B cell (primary cell): Measurements from ENCODE around the gene SOHLH2. TPM values are rescaled to one million over a fixed set of nuclear protein-coding genes. Genes with fewer than 3 reads are reported as not detected.

ENCODE experiments used
- ATAC-seq: fragments of 200-7000 bp; cut with Tn5 transposase; one replicate; pipeline ENCODE4 v1.10.0; 2021; ENCODE audit warnings: low read depth, mild to moderate bottlenecking, moderate number of reproducible peaks, moderate library complexity
- CTCF ChIA-PET: fragments of 350-600 bp; sonication (Branson Sonifier 250); formaldehyde crosslinking; loops from one replicate; lab custom pipeline; 2021; ENCODE audit warnings: antibody characterized with exemption, inconsistent platforms; lab: Charles Lee
- POLR2A ChIA-PET: fragments of 350-600 bp; sonication (Branson Sonifier 250); formaldehyde crosslinking; loops from one replicate; lab custom pipeline; 2021; ENCODE audit warnings: antibody characterized with exemption; lab: Charles Lee
- DNase-seq: peaks from one replicate; pipeline ENCODE4 v3.0.0; 2013
- H2AFZ ChIP-seq: 2 replicates; pipeline ENCODE4 v1.6.1; 2012; ENCODE audit warnings: mild to moderate bottlenecking, low read depth, low read length; ENCODE audit not compliant: insufficient read depth, poor library complexity, severe bottlenecking
- H3K27ac ChIP-seq, 2 donors: 1 replicate in 1 of 2; 2 replicates in 1 of 2; pipeline ENCODE4 v1.5.1; 2012 to 2013; ENCODE audit warnings: low read length in 2 of 2, mild to moderate bottlenecking in 2 of 2, moderate library complexity in 1 of 2
- H3K27me3 ChIP-seq, 4 experiments: fragments of 200-600 bp in 1 of 4; sonication (generic) in 1 of 4; replicated peaks in 1 of 4; 1 replicate in 2 of 4; 2 replicates in 2 of 4; pipeline versions ENCODE4 v1.6.1 to v1.7.0; 2013 to 2016; ENCODE audit warnings: low read length in 3 of 4, mild to moderate bottlenecking in 2 of 4, mixed read lengths in 1 of 4, moderate library complexity in 1 of 4; ENCODE audit not compliant: insufficient read depth in 4 of 4, control insufficient read depth in 3 of 4; ENCODE audit errors: control extremely low read depth in 1 of 4
- H3K36me3 ChIP-seq, 2 experiments: replicated peaks in 1 of 2; 1 replicate in 1 of 2; 2 replicates in 1 of 2; pipeline versions ENCODE4 v1.6.1 to v1.7.1; 2013; ENCODE audit warnings: low read length in 1 of 2; ENCODE audit not compliant: insufficient read depth in 2 of 2, control insufficient read depth in 1 of 2; ENCODE audit errors: control extremely low read depth in 1 of 2, extremely low read depth in 1 of 2
- H3K4me1 ChIP-seq, 2 donors: fragments of 200-600 bp in 1 of 2; sonication (generic) in 1 of 2; 1 replicate in 1 of 2; 2 replicates in 1 of 2; pipeline versions ENCODE4 v1.5.1 to v1.6.1; 2013 to 2017; ENCODE audit warnings: low read length in 2 of 2; ENCODE audit not compliant: control insufficient read depth in 2 of 2, insufficient read depth in 2 of 2
- H3K4me2 ChIP-seq: replicated peaks from 2 replicates; pipeline ENCODE3; 2012; ENCODE audit warnings: mild to moderate bottlenecking, low read depth, low read length; ENCODE audit not compliant: poor library complexity, severe bottlenecking
- H3K4me3 ChIP-seq, 5 experiments: fragments of 200-600 bp in 1 of 5; sonication (generic) in 1 of 5; 1 replicate in 3 of 5; 2 replicates in 2 of 5; pipeline versions ENCODE4 v1.5.1 to v1.7.0; 2011 to 2016; ENCODE audit warnings: low read length in 4 of 5, mild to moderate bottlenecking in 4 of 5, low read depth in 2 of 5, control low read depth in 1 of 5, moderate library complexity in 1 of 5; ENCODE audit not compliant: insufficient read depth in 1 of 5; ENCODE audit errors: control extremely low read depth in 1 of 5, extremely low read depth in 1 of 5
- H3K79me2 ChIP-seq: fragments of 200-600 bp; sonication (generic); one replicate; pipeline ENCODE4 v1.6.0; 2016; ENCODE audit warnings: low read length; ENCODE audit not compliant: control insufficient read depth, insufficient read depth
- H3K9ac ChIP-seq: fragments of 200-600 bp; sonication (generic); 2 replicates; pipeline ENCODE4 v1.6.1; 2017; ENCODE audit warnings: mild to moderate bottlenecking, low read length, moderate library complexity
- H3K9me3 ChIP-seq, 3 donors: one replicate each; pipeline versions ENCODE4 v1.6.1 to v1.7.1; 2013; ENCODE audit warnings: low read length in 2 of 3; ENCODE audit not compliant: control insufficient read depth in 2 of 3, insufficient read depth in 1 of 3; ENCODE audit errors: control extremely low read depth in 1 of 3
- H4K20me1 ChIP-seq: 2 replicates; pipeline ENCODE4 v1.6.0; 2012; ENCODE audit warnings: mild to moderate bottlenecking, low read length; ENCODE audit not compliant: insufficient read depth, control insufficient read depth, poor library complexity, severe bottlenecking
- H3K27ac Mint-ChIP-seq: one replicate; pipeline ENCODE4 v1.8.0; 2021; ENCODE audit warnings: mixed read lengths
- H3K27me3 Mint-ChIP-seq: one replicate; pipeline ENCODE4 v1.8.0; 2021; ENCODE audit warnings: mixed read lengths
- H3K4me1 Mint-ChIP-seq: one replicate; pipeline ENCODE4 v1.8.0; 2021; ENCODE audit warnings: mixed read lengths
- H3K4me3 Mint-ChIP-seq: one replicate; pipeline ENCODE4 v1.8.0; 2021; ENCODE audit warnings: mixed read lengths
- H3K9me3 Mint-ChIP-seq: one replicate; pipeline ENCODE4 v1.8.0; 2022; ENCODE audit warnings: mixed read lengths; ENCODE audit not compliant: insufficient read depth
- CTCF ChIP-seq: fragments of 200-600 bp; IDR thresholded peaks from one replicate; pipeline ENCODE4 v1.8.0; 2022; ENCODE audit warnings: antibody characterized with exemption, mild to moderate bottlenecking
- EZH2 ChIP-seq: IDR thresholded peaks from 2 replicates; pipeline ENCODE4 v1.6.1; 2012; ENCODE audit warnings: borderline replicate concordance, low read depth, mild to moderate bottlenecking, moderate library complexity, low read length; ENCODE audit not compliant: insufficient read depth, poor library complexity, severe bottlenecking
- WGBS: methylation state at CpG from one replicate; pipeline ENCODE4 v1.1.5; 2013; ENCODE audit warnings: missing lambda C conversion rate; ENCODE audit not compliant: insufficient coverage; 5-methylcytosine and 5-hydroxymethylcytosine counted together
- intact Hi-C: fragments of 100-400 bp; cut with micrococcal nuclease; formaldehyde crosslinking; loops from one replicate; pipeline ENCODE4 v1.10.0; 2022
- polyA plus RNA-seq: library from polyadenylated mRNA; depleted of rRNA; stranded (reverse); fragments of >200 nt; gene quantifications from 2 replicates; pipeline ENCODE4 v1.2.3, GENCODE V29; 2012
- total RNA-seq, 2 donors: library from RNA; stranded (reverse); fragments of 120-200 nt in 1 of 2; gene quantifications; 1 replicate in 1 of 2; 2 replicates in 1 of 2; pipeline versions ENCODE4 v1.2.3 to v1.2.4, GENCODE V29; 2013 to 2022

The SOHLH2 gene
- total and polyA plus RNA-seq, 2 donors (not counting 1 experiment from before 2014, with no cell fraction given): not detected

DNA sequence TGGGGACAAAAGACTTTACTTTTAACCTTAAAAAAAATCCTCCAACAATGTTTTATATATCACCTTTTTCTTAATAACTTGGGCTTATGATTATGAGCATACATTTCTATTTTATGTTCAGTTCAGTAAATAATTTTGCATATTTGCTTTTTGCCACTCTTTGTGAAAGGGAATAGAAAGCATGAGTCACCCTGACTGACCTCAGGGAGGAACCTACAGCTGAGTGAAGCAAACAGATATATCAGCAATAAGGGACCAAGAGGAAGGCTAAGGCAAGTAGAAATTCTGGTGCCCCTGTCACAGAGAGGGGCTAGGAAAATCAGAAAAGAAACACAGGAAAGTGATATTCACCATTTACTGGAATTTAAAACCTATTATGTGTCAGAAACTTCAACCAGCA is 37.2 kb upstream of the SOHLH2 start:
- POLR2A ChIA-PET: no interaction called here

GRCh38 chr13:36251017-36251416 is 36.7 kb upstream of the SOHLH2 start:
- Histone ChIP-seq H3K27ac (no peak overlapping the region), H3K9me3 (no peaks in the 10 kb centered on the region), H2AFZ (no peak overlapping the region), H3K4me1 (no peaks in the 10 kb centered on the region), H3K4me2 (no peak overlapping the region), H3K27me3 (no peaks in the 10 kb centered on the region), H4K20me1 (no peaks in the 10 kb centered on the region), H3K36me3 (no peaks in the 10 kb centered on the region), H3K79me2 (no peaks in the 10 kb centered on the region), H3K4me3 (no peak overlapping the region), H3K9ac (no peak overlapping the region)
- Mint-ChIP-seq H3K27me3 (no peaks in the 10 kb centered on the region), H3K27ac (no peak overlapping the region), H3K9me3 (peaks cover 5% of the 10 kb centered on the region), H3K4me1 (no peaks in the 10 kb centered on the region), H3K4me3 (no peak overlapping the region)
- ATAC-seq (no peak), DNase-seq (no peak)
- ChIA-PET CTCF (no interaction called here), POLR2A (no interaction called here)
- intact Hi-C loops: no loop called here
- WGBS: no CpG with 5 or more reads among the region's 4 CpGs
- TF ChIP-seq EZH2: no peak
- TF ChIP-seq CTCF: no peak

More for the DNA sequence above, 37.2 kb upstream of the SOHLH2 start:
- no peak overlapping the region for H3K4me3 ChIP-seq
- TF ChIP-seq EZH2 (no peak), CTCF (no peak)
- H3K4me2 ChIP-seq: no peak overlapping the region
- CTCF ChIA-PET: no interaction called here
- H3K4me1 ChIP-seq: no peaks in the 10 kb centered on the region
- H3K9ac ChIP-seq: no peak overlapping the region
- Mint-ChIP-seq H3K4me1 (no peaks in the 10 kb centered on the region), H3K9me3 (peaks cover 4% of the 10 kb centered on the region), H3K27me3 (no peaks in the 10 kb centered on the region), H3K4me3 (no peak overlapping the region), H3K27ac (no peak overlapping the region)
- H3K9me3 ChIP-seq: peaks cover 0 to under 1% (median 0%) of the 10 kb centered on the region in 3 donors
- H2AFZ ChIP-seq: no peak overlapping the region
- no peak overlapping the region for H3K27ac ChIP-seq
- intact Hi-C loops: no loop called here
- H3K79me2 ChIP-seq: no peaks in the 10 kb centered on the region
- H3K36me3 ChIP-seq: no peaks in the 10 kb centered on the region
- H4K20me1 ChIP-seq: no peaks in the 10 kb centered on the region
- H3K27me3 ChIP-seq: no peaks in the 10 kb centered on the region
- ATAC-seq (no peak), DNase-seq (no peak)
